Measurements from ENCODE around the gene ARHGEF37. TPM values are rescaled to one million over a fixed set of nuclear protein-coding genes. Genes with fewer than 3 reads are reported as not detected.

Gene ARHGEF37
- total RNA-seq, 3 donors from 2014 or later, result 13.4 to 35.0 (median 24.6) TPM

DNA sequence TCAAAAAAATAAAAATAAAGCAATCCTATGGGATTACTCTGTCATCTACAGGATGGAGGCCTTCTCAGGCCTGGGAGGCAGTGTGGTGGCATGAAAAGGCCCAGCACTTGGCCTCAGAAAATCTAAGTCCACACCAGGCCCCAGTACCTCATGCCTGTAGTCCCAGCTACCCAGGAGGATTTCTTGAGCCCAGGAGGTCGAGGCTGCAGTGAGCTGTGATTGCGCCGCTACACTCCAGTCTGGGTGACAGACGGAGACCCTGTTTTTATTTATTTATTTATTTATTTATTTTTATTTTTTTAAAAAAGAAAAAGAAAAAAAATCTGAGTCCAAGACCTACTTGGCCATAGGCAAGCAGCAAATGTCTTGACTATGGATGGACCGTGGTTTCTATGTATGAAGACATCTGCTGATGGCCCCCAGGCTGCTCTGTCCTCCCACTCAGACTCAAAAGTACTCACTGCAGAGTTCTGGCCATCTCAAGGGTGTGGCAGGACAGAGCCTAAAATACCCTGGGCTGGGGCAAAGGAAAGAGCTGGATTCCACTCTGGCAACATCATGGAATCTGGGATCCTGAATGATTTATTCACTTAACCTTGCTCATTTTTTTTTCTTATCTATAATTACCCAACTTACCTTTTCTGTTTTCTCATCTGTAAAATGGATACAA, 55.0 kb downstream of the ARHGEF37 start:
- H3K4me1 ChIP-seq (ENCODE audit: low read depth), result peaks cover 30% of the 10 kb centered on the region
- DNase-seq (no peak), ATAC-seq (no peak)
- no peaks in the 10 kb centered on the region for H3K9me3 ChIP-seq
- no peaks in the 10 kb centered on the region for H3K36me3 ChIP-seq (ENCODE audit: low read depth)
- TF ChIP-seq, protein P1, sequence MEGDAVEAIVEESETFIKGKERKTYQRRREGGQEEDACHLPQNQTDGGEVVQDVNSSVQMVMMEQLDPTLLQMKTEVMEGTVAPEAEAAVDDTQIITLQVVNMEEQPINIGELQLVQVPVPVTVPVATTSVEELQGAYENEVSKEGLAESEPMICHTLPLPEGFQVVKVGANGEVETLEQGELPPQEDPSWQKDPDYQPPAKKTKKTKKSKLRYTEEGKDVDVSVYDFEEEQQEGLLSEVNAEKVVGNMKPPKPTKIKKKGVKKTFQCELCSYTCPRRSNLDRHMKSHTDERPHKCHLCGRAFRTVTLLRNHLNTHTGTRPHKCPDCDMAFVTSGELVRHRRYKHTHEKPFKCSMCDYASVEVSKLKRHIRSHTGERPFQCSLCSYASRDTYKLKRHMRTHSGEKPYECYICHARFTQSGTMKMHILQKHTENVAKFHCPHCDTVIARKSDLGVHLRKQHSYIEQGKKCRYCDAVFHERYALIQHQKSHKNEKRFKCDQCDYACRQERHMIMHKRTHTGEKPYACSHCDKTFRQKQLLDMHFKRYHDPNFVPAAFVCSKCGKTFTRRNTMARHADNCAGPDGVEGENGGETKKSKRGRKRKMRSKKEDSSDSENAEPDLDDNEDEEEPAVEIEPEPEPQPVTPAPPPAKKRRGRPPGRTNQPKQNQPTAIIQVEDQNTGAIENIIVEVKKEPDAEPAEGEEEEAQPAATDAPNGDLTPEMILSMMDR (IDR thresholded peaks at IDR 0.05), result no peak
- no peak overlapping the region for H3K4me3 ChIP-seq
- intact Hi-C loops (cut with DNase I, micrococcal nuclease), result loop anchor here (5.0 to 10.0 kb wide), 4 partner anchors 188 to 358 kb away; no protein-coding TSS in a partner anchor

DNA sequence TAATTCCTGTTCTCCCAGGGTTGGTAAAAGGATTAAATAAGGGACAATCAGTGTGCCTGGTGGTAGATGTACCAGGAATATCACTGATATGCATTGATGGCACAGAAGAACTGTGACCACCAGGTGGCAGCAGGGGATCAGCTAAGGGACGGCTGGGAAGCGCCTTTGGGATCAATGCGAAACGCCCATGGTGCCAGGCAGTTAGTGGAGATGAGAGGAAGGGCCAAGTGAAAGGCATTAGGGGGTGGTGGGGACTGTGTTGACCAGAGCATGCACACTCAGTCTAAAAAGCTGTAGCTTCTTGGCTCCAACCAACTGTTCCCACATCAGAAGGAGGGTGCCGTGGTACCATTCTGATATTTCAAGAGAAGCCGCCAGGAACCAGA, 55.6 kb downstream of the ARHGEF37 start:
- peaks cover 28% of the 10 kb centered on the region for H3K4me1 ChIP-seq (ENCODE audit: low read depth)
- H3K9me3 ChIP-seq, result no peaks in the 10 kb centered on the region
- TF ChIP-seq, protein P1 (IDR thresholded peaks at IDR 0.05), result peak; percentile 53
- intact Hi-C loops (cut with DNase I, micrococcal nuclease), result loop anchor here (5.0 to 10.0 kb wide), 4 partner anchors 188 to 358 kb away; no protein-coding TSS in a partner anchor
- H3K4me3 ChIP-seq, result no peak overlapping the region
- no peaks in the 10 kb centered on the region for H3K36me3 ChIP-seq (ENCODE audit: low read depth)
- peak; percentile 28 for ATAC-seq
- peak in 2 of 3 donors; percentile 92 to 95 for DNase-seq

DNA sequence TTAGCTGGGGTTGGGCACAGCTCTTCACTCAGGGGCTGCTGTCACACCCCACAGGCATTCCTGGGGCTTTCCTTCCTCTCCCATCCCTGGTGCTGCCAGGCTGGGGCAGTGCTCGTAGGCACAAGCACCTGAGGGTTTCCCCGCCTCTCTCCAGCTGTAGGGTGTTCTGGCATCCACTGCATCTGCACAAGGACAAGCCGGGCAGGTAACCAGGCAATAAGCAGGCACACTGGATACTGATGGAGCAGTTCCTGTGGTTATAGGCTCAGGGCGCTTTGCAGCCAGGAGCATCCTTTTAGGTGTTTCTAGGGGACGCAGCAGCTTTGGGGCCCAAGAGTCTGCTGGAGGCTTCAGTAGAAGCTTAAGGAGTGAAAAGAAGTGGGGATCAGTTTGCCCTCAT, 56.8 kb downstream of the ARHGEF37 start:
- no peak for DNase-seq

DNA sequence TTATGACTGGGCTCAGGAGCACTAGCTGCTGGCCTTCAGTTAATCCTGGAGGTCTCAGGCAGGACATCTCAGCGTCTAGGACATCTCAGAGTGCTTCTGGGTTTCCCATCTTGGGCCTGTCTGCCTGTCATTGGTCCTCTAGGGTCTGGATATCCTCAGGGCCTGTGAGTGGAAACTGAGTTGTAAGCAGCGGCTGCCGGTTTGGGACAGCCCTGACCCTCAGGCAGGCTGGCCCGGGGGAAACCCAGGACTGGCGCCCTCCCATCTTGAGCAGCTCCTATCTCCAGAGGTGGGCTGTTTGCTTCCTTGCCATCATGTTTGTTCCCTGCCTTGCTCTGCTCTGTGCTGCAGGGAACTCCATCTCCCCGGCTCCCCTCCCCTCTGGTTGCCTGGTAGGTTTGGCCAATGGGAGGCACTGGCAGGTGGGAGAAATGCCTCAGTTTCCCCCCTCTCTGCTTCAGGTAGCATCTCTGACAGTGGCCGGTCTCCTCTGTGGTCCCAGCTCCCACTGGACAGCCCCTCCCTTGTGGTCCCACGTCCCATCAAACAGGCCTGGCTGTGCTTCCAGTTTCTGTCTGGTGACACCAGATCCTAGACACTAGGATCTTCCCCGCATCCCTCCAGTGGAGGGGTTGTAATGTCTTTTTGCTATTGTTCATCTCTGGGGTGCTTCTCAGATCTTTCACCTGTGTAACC, 57.4 kb downstream of the ARHGEF37 start:
- TF ChIP-seq, protein P1 (IDR thresholded peaks at IDR 0.05), result no peak
- no peak for ATAC-seq
- Histone ChIP-seq H3K4me3 (no peak overlapping the region), H3K9me3 (no peaks in the 10 kb centered on the region), H3K4me1 (ENCODE audit: low read depth) (peaks cover 16% of the 10 kb centered on the region), H3K36me3 (ENCODE audit: low read depth) (no peaks in the 10 kb centered on the region)
- intact Hi-C loops (cut with DNase I, micrococcal nuclease), result loop anchor here (5.0 to 10.0 kb wide), 4 partner anchors 186 to 356 kb away; no protein-coding TSS in a partner anchor
- no peak for DNase-seq

More for the DNA sequence above, 56.8 kb downstream of the ARHGEF37 start:
- Histone ChIP-seq H3K36me3 (ENCODE audit: low read depth) (no peaks in the 10 kb centered on the region), H3K9me3 (no peaks in the 10 kb centered on the region), H3K4me1 (ENCODE audit: low read depth) (peaks cover 16% of the 10 kb centered on the region), H3K4me3 (no peak overlapping the region)
- ATAC-seq, result no peak
- intact Hi-C loops (cut with DNase I, micrococcal nuclease), result loop anchor here (5.0 to 10.0 kb wide), 4 partner anchors 187 to 357 kb away; no protein-coding TSS in a partner anchor
- TF ChIP-seq, protein P1 (IDR thresholded peaks at IDR 0.05), result no peak

DNA sequence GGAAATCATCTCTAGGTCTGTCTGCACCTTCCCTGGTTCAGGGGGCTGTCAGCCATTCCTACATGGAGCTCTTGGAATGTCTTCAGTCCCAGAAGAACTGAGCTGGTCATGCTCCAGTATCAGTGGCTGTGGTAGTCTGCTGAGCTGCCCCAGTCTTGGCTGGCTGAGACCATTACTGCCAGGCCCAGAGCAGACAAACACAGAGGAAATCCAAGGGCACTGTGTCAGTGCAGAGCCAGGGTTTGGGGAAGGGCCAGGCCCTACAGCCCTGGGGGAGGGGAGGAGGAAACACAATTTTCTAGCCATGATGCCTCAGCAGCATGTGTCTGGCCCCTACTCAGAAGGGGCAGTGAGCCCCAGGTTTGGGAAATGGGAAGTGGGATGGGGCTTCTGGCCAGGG, 58.4 kb downstream of the ARHGEF37 start:
- TF ChIP-seq, protein P1 (IDR thresholded peaks at IDR 0.05), result no peak
- Histone ChIP-seq H3K9me3 (no peaks in the 10 kb centered on the region), H3K4me1 (ENCODE audit: low read depth) (peaks cover 16% of the 10 kb centered on the region), H3K4me3 (no peak overlapping the region), H3K36me3 (ENCODE audit: low read depth) (no peaks in the 10 kb centered on the region)
- ATAC-seq, result peak; percentile 12
- DNase-seq, result peak in 1 of 3 donors; percentile 46
- intact Hi-C loops (cut with DNase I, micrococcal nuclease), result loop anchor here (5.0 to 10.0 kb wide), 4 partner anchors 185 to 355 kb away; no protein-coding TSS in a partner anchor
